CD14-positive monocyte (primary cell): ENCODE measurements around the gene CASP4. TPM values are rescaled to one million over a fixed set of nuclear protein-coding genes. Genes with fewer than 3 reads are reported as not detected.
A peak's percentile ranks its signal among the peaks of the same experiment; 100 is the strongest.

Source experiments
- DNase-seq, 3 donors: peaks; one replicate each; pipeline ENCODE4 v3.0.0-alpha.2; 2011 to 2022
- H2AFZ ChIP-seq: 2 replicates; pipeline ENCODE4 v1.6.0; 2012; ENCODE audit warnings: mild to moderate bottlenecking, low read depth, low read length, inconsistent platforms; ENCODE audit not compliant: insufficient read depth, poor library complexity, severe bottlenecking
- H3K27ac ChIP-seq, 2 donors: 1 replicate in 1 of 2; 2 replicates in 1 of 2; pipeline ENCODE4 v1.5.1; 2012 to 2013; ENCODE audit warnings: low read length in 2 of 2, control low read depth in 1 of 2, inconsistent platforms in 1 of 2, low read depth in 1 of 2, mild to moderate bottlenecking in 1 of 2
- H3K27me3 ChIP-seq, 2 donors: one replicate each; pipeline versions ENCODE4 v1.6.0 to v1.6.1; 2011 to 2013; ENCODE audit warnings: low read length in 2 of 2; ENCODE audit not compliant: control insufficient read depth in 2 of 2, insufficient read depth in 2 of 2
- H3K36me3 ChIP-seq, 2 donors: replicated peaks in 1 of 2; 1 replicate in 1 of 2; 2 replicates in 1 of 2; pipeline versions ENCODE4 v1.5.1 to v1.6.1; 2012 to 2013; ENCODE audit warnings: low read length in 2 of 2, control low read depth in 1 of 2, inconsistent platforms in 1 of 2, mild to moderate bottlenecking in 1 of 2; ENCODE audit not compliant: insufficient read depth in 2 of 2, control insufficient read depth in 1 of 2
- H3K4me1 ChIP-seq, 2 donors: 1 replicate in 1 of 2; 2 replicates in 1 of 2; pipeline versions ENCODE4 v1.5.1 to v1.6.1; 2012 to 2013; ENCODE audit warnings: low read length in 2 of 2, control low read depth in 1 of 2, inconsistent platforms in 1 of 2, mild to moderate bottlenecking in 1 of 2, moderate library complexity in 1 of 2; ENCODE audit not compliant: insufficient read depth in 2 of 2, control insufficient read depth in 1 of 2
- H3K4me2 ChIP-seq: replicated peaks from 2 replicates; pipeline ENCODE3; 2012; ENCODE audit warnings: low read length, moderate library complexity, mild to moderate bottlenecking; ENCODE audit not compliant: poor library complexity, severe bottlenecking; ENCODE audit errors: extremely low read depth
- H3K4me3 ChIP-seq, 3 experiments: fragments of 200-600 bp in 1 of 3; sonication (generic) in 1 of 3; replicated peaks in 1 of 3; 1 replicate in 2 of 3; 2 replicates in 1 of 3; pipeline ENCODE4 v1.5.1; 2011 to 2013; ENCODE audit warnings: low read length in 3 of 3, mild to moderate bottlenecking in 3 of 3, control low read depth in 2 of 3, low read depth in 2 of 3, inconsistent platforms in 1 of 3, moderate library complexity in 1 of 3
- H3K79me2 ChIP-seq: 2 replicates; pipeline ENCODE4 v1.6.0; 2012; ENCODE audit warnings: mild to moderate bottlenecking, control low read depth, inconsistent platforms, low read length, moderate library complexity; ENCODE audit not compliant: insufficient read depth
- H3K9ac ChIP-seq: 2 replicates; pipeline ENCODE4 v1.6.0; 2017; ENCODE audit warnings: low read length, mild to moderate bottlenecking; ENCODE audit not compliant: insufficient read depth, poor library complexity, severe bottlenecking
- H3K9me3 ChIP-seq, 2 donors: replicated peaks in 1 of 2; 1 replicate in 1 of 2; 2 replicates in 1 of 2; pipeline versions ENCODE4 v1.5.1 to v1.6.1; 2012 to 2013; ENCODE audit warnings: low read length in 2 of 2, control low read depth in 1 of 2; ENCODE audit not compliant: control insufficient read depth in 1 of 2, insufficient read depth in 1 of 2
- H4K20me1 ChIP-seq: 2 replicates; pipeline ENCODE4 v1.6.0; 2012; ENCODE audit warnings: mild to moderate bottlenecking, low read length, control low read depth, moderate library complexity; ENCODE audit not compliant: insufficient read depth
- H3K27ac Mint-ChIP-seq, 7 donors: one replicate each; pipeline ENCODE4 v1.8.0; 2020; ENCODE audit warnings: mild to moderate bottlenecking in 7 of 7, mixed read lengths in 7 of 7, moderate library complexity in 6 of 7, inconsistent platforms in 2 of 7
- H3K27me3 Mint-ChIP-seq, 3 donors: one replicate each; pipeline ENCODE4 v1.8.0; 2021 to 2022; ENCODE audit warnings: low read depth in 3 of 3, mild to moderate bottlenecking in 3 of 3, mixed read lengths in 3 of 3, moderate library complexity in 3 of 3, inconsistent platforms in 1 of 3
- H3K36me3 Mint-ChIP-seq, 2 donors: one replicate each; pipeline ENCODE4 v1.8.0; 2020; ENCODE audit warnings: mixed read lengths in 2 of 2, inconsistent platforms in 1 of 2, mild to moderate bottlenecking in 1 of 2
- H3K4me1 Mint-ChIP-seq: one replicate; pipeline ENCODE4 v1.8.0; 2020; ENCODE audit warnings: mild to moderate bottlenecking, mixed read lengths
- H3K4me3 Mint-ChIP-seq, 2 donors: one replicate each; pipeline ENCODE4 v1.8.0; 2020; ENCODE audit warnings: mild to moderate bottlenecking in 2 of 2, mixed read lengths in 2 of 2, moderate library complexity in 1 of 2
- H3K9me3 Mint-ChIP-seq, 7 donors: one replicate each; pipeline ENCODE4 v1.8.0; 2020 to 2022; ENCODE audit warnings: mixed read lengths in 7 of 7, mild to moderate bottlenecking in 6 of 7, moderate library complexity in 6 of 7, inconsistent platforms in 2 of 7
- CTCF ChIP-seq: fragments of 200-600 bp; IDR thresholded peaks from one replicate; pipeline ENCODE4 v1.8.0; 2022; ENCODE audit warnings: antibody characterized with exemption, mild to moderate bottlenecking
- WGBS: methylation state at CpG from one replicate; pipeline ENCODE4 v1.1.5; 2013; ENCODE audit warnings: missing lambda C conversion rate; ENCODE audit not compliant: insufficient coverage; 5-methylcytosine and 5-hydroxymethylcytosine counted together
- intact Hi-C, 2 donors: fragments of 100-400 bp; cut with micrococcal nuclease; formaldehyde crosslinking; loops; one replicate each; pipeline versions ENCODE4 v1.15.0 to v1.15.1; 2023
- polyA plus RNA-seq, 3 donors: library from polyadenylated mRNA; depleted of rRNA in 1 of 3; unstranded in 2 of 3; stranded (reverse) in 1 of 3; fragments of 300-500 nt in 2 of 3; fragments of >200 nt in 1 of 3; fragmentation: Illumina TruSeq in 2 of 3; gene quantifications; 1 replicate in 2 of 3; 2 replicates in 1 of 3; pipeline ENCODE4 v1.2.3, GENCODE V29; 2012 to 2021

Gene CASP4
- polyA plus RNA-seq, 3 donors: 148 to 213 (median 163) TPM

- Histone ChIP-seq H3K36me3 (no peaks in the 10 kb centered on the region), H2AFZ (peak within 1 kb of the TSS; percentile 0), H3K4me2 (no peak within 1 kb of the TSS), H3K9me3 (no peaks in the 10 kb centered on the region), H3K9ac (no peak within 1 kb of the TSS), H4K20me1 (no peaks in the 10 kb centered on the region), H3K4me1 (no peaks in the 10 kb centered on the region), H3K79me2 (no peaks in the 10 kb centered on the region), H3K27ac (no peak within 1 kb of the TSS), H3K4me3 (no peak within 1 kb of the TSS), H3K27me3 (no peaks in the 10 kb centered on the region)
- 31% methylated on average over 2 of the region's 9 CpGs for WGBS
- no peak within 1 kb of the TSS for H3K4me3 Mint-ChIP-seq
- no peak for DNase-seq
- peaks cover 8% of the 10 kb centered on the region for H3K4me1 Mint-ChIP-seq
- H3K36me3 Mint-ChIP-seq: no peaks in the 10 kb centered on the region
- intact Hi-C loops: no loop called here
- peak within 1 kb of the TSS in 1 of 7 donors; percentile 18 for H3K27ac Mint-ChIP-seq
- no peak for TF ChIP-seq CTCF
- peaks cover 0 to 4% (median 2%) of the 10 kb centered on the region in 7 donors for H3K9me3 Mint-ChIP-seq
- H3K27me3 Mint-ChIP-seq: peaks cover 0 to 3% (median 0%) of the 10 kb centered on the region in 3 donors
These were observed 70.3 kb downstream of the CASP4 start, which contains the start of gene CASP12 for GRCh38 chr11:104897891-104898684. TSS of gene CASP12 (minus strand) at chr11:104898460.

GRCh38 chr11:104895634-104896033 is 72.7 kb downstream of the CASP4 start:
- H3K36me3 Mint-ChIP-seq: no peaks in the 10 kb centered on the region
- Histone ChIP-seq H3K9ac (no peak overlapping the region), H2AFZ (no peak overlapping the region), H3K4me1 (no peaks in the 10 kb centered on the region), H3K4me3 (no peak overlapping the region), H3K9me3 (no peaks in the 10 kb centered on the region), H3K79me2 (no peaks in the 10 kb centered on the region), H3K4me2 (no peak overlapping the region), H4K20me1 (no peaks in the 10 kb centered on the region), H3K27me3 (no peaks in the 10 kb centered on the region), H3K36me3 (no peaks in the 10 kb centered on the region), H3K27ac (no peak overlapping the region)
- no peak overlapping the region for H3K4me3 Mint-ChIP-seq
- intact Hi-C loops: no loop called here
- peaks cover 8% of the 10 kb centered on the region for H3K4me1 Mint-ChIP-seq
- peaks cover 0 to 4% (median 0%) of the 10 kb centered on the region in 7 donors for H3K9me3 Mint-ChIP-seq
- H3K27ac Mint-ChIP-seq: no peak overlapping the region
- peaks cover 0 to 1% (median 0%) of the 10 kb centered on the region in 3 donors for H3K27me3 Mint-ChIP-seq
- no peak for TF ChIP-seq CTCF
- 89% methylated on average over 1 of the region's 2 CpGs for WGBS
- DNase-seq: no peak
